Heart left ventricle (tissue), 16 donors: Measurements from ENCODE around the gene TCF23. TPM values are rescaled to one million over a fixed set of nuclear protein-coding genes. Genes with fewer than 3 reads are reported as not detected.

Experiments used
- ATAC-seq, 4 donors: fragments of 200-7000 bp; cut with Tn5 transposase; one replicate each; pipeline ENCODE4 v1.9.1; 2020 to 2022; ENCODE audit warnings: moderate library complexity in 4 of 4, mild to moderate bottlenecking in 3 of 4, moderate number of reproducible peaks in 1 of 4
- DNase-seq, 5 donors: peaks; one replicate each; pipeline ENCODE4 v3.0.0-alpha.2; 2020
- H3K27ac ChIP-seq, 12 donors: fragments of 200-600 bp; sonication (generic) in 4 of 12; one replicate each; pipeline versions ENCODE4 v1.5.0 to v1.8.0; 2016 to 2022; ENCODE audit warnings: mild to moderate bottlenecking in 2 of 12
- H3K27me3 ChIP-seq, 9 donors: fragments of 200-600 bp; sonication (generic) in 2 of 9; one replicate each; pipeline versions ENCODE4 v1.5.1 to v1.8.0; 2016 to 2022; ENCODE audit warnings: mild to moderate bottlenecking in 3 of 9
- H3K36me3 ChIP-seq, 9 donors: fragments of 200-600 bp; sonication (generic) in 2 of 9; one replicate each; pipeline versions ENCODE4 v1.5.0 to v1.8.0; 2018 to 2022; ENCODE audit warnings: mild to moderate bottlenecking in 2 of 9
- H3K4me1 ChIP-seq, 12 donors: fragments of 200-600 bp; sonication (generic) in 4 of 12; one replicate each; pipeline versions ENCODE4 v1.5.0 to v1.8.0; 2016 to 2022; ENCODE audit warnings: mild to moderate bottlenecking in 3 of 12
- H3K4me3 ChIP-seq, 12 donors: fragments of 200-600 bp; sonication (generic) in 4 of 12; one replicate each; pipeline versions ENCODE4 v1.5.0 to v1.8.0; 2017 to 2022; ENCODE audit warnings: mild to moderate bottlenecking in 9 of 12, moderate library complexity in 4 of 12
- H3K9me3 ChIP-seq, 12 donors: fragments of 200-600 bp; sonication (generic) in 4 of 12; one replicate each; pipeline versions ENCODE4 v1.5.0 to v1.8.0; 2016 to 2022; ENCODE audit warnings: mild to moderate bottlenecking in 1 of 12
- CTCF ChIP-seq, 12 donors: fragments of 200-600 bp; sonication (generic) in 4 of 12; IDR thresholded peaks; one replicate each; pipeline versions ENCODE4 v1.5.0 to v1.8.0; 2018 to 2022; ENCODE audit warnings: antibody characterized with exemption in 12 of 12, mild to moderate bottlenecking in 5 of 12
- POLR2A ChIP-seq, 2 donors: fragments of 450-650 bp; IDR thresholded peaks; one replicate each; pipeline ENCODE4 v1.6.1; 2017; ENCODE audit warnings: antibody characterized with exemption in 2 of 2, mild to moderate bottlenecking in 2 of 2, moderate library complexity in 2 of 2
- WGBS, 4 donors: extraction: QIAGEN DNeasy Blood & Tissue Kit in 2 of 4; methylation state at CpG; one replicate each; pipeline versions ENCODE4 v1.1.5 to v1.1.7; 2013 to 2018; 5-methylcytosine and 5-hydroxymethylcytosine counted together
- intact Hi-C, 10 donors: fragments of 100-400 bp; cut with DNase I; formaldehyde crosslinking; loops; one replicate each; pipeline versions ENCODE4 v1.11.1 to v1.14.2; 2022
- polyA plus RNA-seq, 2 donors: library from polyadenylated mRNA; stranded (reverse); fragments of 200-250 nt; gene quantifications; one replicate each; pipeline ENCODE4 v1.2.3, GENCODE V29; 2013
- total RNA-seq, 9 donors: library from RNA; depleted of rRNA in 2 of 9; stranded (reverse); fragments of >200 nt in 2 of 9; fragmentation: NEBNext Ultra II Directional in 3 of 9; extraction: Animal tissue kit (Norgen Biotek cat#: 25700) in 3 of 9; gene quantifications; one replicate each; pipeline versions ENCODE4 v1.1.0 to v1.2.4, GENCODE V29; 2016 to 2023
- donor health status: ischemic (EF 13 %, LVEDD 7.1; RV severe dilation, severe dysfunction).
- donor health status: healthy with polysubstance abuse.
- donor health status: DM: no; HTN: yes; CAD: no.
- donor health status: DM: no; HTN: no; CAD: no.
- donor health status: ischemic (EF 25% LVEDD 6.9; RV normal size, moderate dysfunction).
- donor health status: ischemic (EF 25% LVEDD 5.7; RV mildly dilated, moderate dysfunction).
- donor health status: healthy.
- donor health status: DM: yes; HTN: yes; CAD: no.
- donor health status: ischemic (EF 35%, LVEDD 5.7; RV mildly dilated, moderate dysfunction).
- donor health status: nonischemic (EF 11% LVEDD 7.7; RV severe dilation, severe dysfunction).
- donor health status: DM: yes; HTN: yes; CAD: no.
- donor health status: PGD.
- donor health status: ischemic (EF 29% LVEDD 5.4; RV normal size, mild dysfunction).
- donor health status: nonischemic (EF 23%, LVEDD 6.1; RV moderate dilation, normal function).

Gene TCF23
- total and polyA plus RNA-seq, 11 donors: 0.04 to 0.85 (median 0.07) TPM; not detected in 6

- intact Hi-C loops: loop anchor here in 4 of 10 donors (1.0 to 5.0 kb wide), 3 partner anchors 77 to 79 kb away; partner anchors contain the start of genes ATRAID (in 3 of the 4) and SLC5A6 (in 3 of the 4)
- Histone ChIP-seq H3K27ac (peak within 1 kb of the TSS in 11 of 12 donors; percentile 76 to 94 (median 90)), H3K4me1 (peaks cover 7 to 19% (median 11%) of the 10 kb centered on the region in 12 donors), H3K4me3 (peak within 1 kb of the TSS; percentile 71 to 98 (median 88)), H3K9me3 (no peaks in the 10 kb centered on the region), H3K36me3 (peaks cover 0 to 38% (median 33%) of the 10 kb centered on the region in 9 donors), H3K27me3 (no peaks in the 10 kb centered on the region)
- DNase-seq (peak; percentile 98 to 100 (median 98)), ATAC-seq (peak; percentile 93 to 98 (median 96))
- 0 to 1% (median 0%) methylated on average over 29 to 86 of the region's 86 CpGs for WGBS, 4 donors
- TF ChIP-seq CTCF (IDR thresholded peaks at IDR 0.05) (peak in 3 of 12 donors; percentile 6 to 34 (median 21)), POLR2A (IDR thresholded peaks at IDR 0.05) (peak; percentile 21 to 91)
These were observed 14.7 kb upstream of the TCF23 start, which contains the start of gene PREB for GRCh38 chr2:27133905-27134780. PREB (minus strand) TSS chr2:27134636; CDS start chr2:27134421, 215 bp downstream.

- intact Hi-C loops: loop anchor here in 5 of 10 donors (1.0 to 5.0 kb wide), 4 partner anchors 72 to 78 kb away; partner anchors contain the start of genes ATRAID (in 3 of the 5) and SLC5A6 (in 3 of the 5)
- TF ChIP-seq CTCF (IDR thresholded peaks at IDR 0.05) (no peak), POLR2A (IDR thresholded peaks at IDR 0.05) (peak in 1 of 2 donors; percentile 21)
- H3K27ac ChIP-seq: peak overlapping the region in 11 of 12 donors; percentile 7 to 94 (median 90)
- H3K4me1 ChIP-seq: peaks cover 7 to 19% (median 11%) of the 10 kb centered on the region in 12 donors
- no peaks in the 10 kb centered on the region for H3K27me3 ChIP-seq
- H3K9me3 ChIP-seq: no peaks in the 10 kb centered on the region
- ATAC-seq (no peak), DNase-seq (no peak)
- H3K4me3 ChIP-seq: peak overlapping the region in 11 of 12 donors; percentile 71 to 98 (median 86)
- H3K36me3 ChIP-seq: peaks cover 0 to 31% (median 27%) of the 10 kb centered on the region in 9 donors
- 55 to 74% (median 63%) methylated on average over 25 to 33 of the region's 33 CpGs for WGBS, 4 donors
These were observed 13.9 kb upstream of the TCF23 start for GRCh38 chr2:27134781-27135477.

DNA sequence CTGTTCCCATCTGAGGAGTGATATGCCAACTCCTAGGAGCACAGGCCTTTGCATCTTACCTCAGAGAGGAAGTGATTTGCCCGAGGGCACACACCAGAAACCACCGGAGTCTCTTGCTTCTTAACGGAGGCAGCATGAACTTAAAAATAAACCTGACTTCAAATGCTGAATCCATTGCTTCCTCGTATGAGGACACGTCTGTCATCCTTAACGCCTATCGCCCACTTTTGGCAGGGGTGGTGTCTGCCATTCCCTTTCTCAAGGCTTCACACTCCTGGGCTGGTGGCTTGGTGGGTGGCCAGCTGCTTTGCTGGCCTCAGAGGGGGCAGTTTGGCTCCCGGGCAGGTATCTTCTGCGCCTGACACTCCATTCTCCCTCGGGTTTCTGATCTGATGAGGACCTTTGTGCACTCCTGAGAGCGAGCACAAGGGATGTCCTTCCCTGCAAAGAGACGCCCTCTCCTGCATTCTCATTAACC is 13.3 kb upstream of the TCF23 start:
- 81 to 88% (median 85%) methylated on average over 12 of the region's 12 CpGs for WGBS, 4 donors
- H3K36me3 ChIP-seq: peaks cover 0 to 25% (median 21%) of the 10 kb centered on the region in 9 donors
- DNase-seq (no peak), ATAC-seq (no peak)
- TF ChIP-seq CTCF (IDR thresholded peaks at IDR 0.05): no peak
- no peak for TF ChIP-seq POLR2A (IDR thresholded peaks at IDR 0.05)
- H3K4me3 ChIP-seq: no peak overlapping the region
- intact Hi-C loops: loop anchor here in 2 of 10 donors (2.0 to 5.0 kb wide), 2 partner anchors 72 to 77 kb away; partner anchors contain the start of genes ATRAID (in 1 of the 2) and SLC5A6 (in 1 of the 2)
- no peaks in the 10 kb centered on the region for H3K27me3 ChIP-seq
- peaks cover 7 to 19% (median 11%) of the 10 kb centered on the region in 12 donors for H3K4me1 ChIP-seq
- no peak overlapping the region for H3K27ac ChIP-seq
- H3K9me3 ChIP-seq: no peaks in the 10 kb centered on the region
